HEK293 (cell line): ENCODE measurements around the gene C17orf67.

Experiments
- GLI4 ChIP-seq: fragments of 450-650 bp; formaldehyde crosslinking; IDR thresholded peaks from 2 replicates; pipeline ENCODE4 v1.5.1; 2016; ENCODE audit warnings: missing biosample characterization, missing genetic modification characterization
- PBX3 ChIP-seq: sonication (generic); formaldehyde crosslinking; IDR thresholded peaks from 2 replicates; pipeline ENCODE4 v1.8.1; 2022; ENCODE audit warnings: mild to moderate bottlenecking, moderate library complexity, missing genetic modification reagents
- SCRT1 ChIP-seq: fragments of 450-650 bp; formaldehyde crosslinking; IDR thresholded peaks from 2 replicates; pipeline ENCODE4 v1.5.1; 2016; ENCODE audit warnings: missing biosample characterization, missing genetic modification characterization, borderline replicate concordance
- YY1 ChIP-seq: fragments of 450-650 bp; formaldehyde crosslinking; IDR thresholded peaks from 2 replicates; pipeline ENCODE4 v1.5.1; 2018; ENCODE audit warnings: missing biosample characterization, missing genetic modification characterization
- ZFP3 ChIP-seq: fragments of 450-650 bp; formaldehyde crosslinking; IDR thresholded peaks from 2 replicates; pipeline ENCODE4 v1.5.1; 2016; ENCODE audit warnings: low read depth, missing biosample characterization, missing genetic modification characterization
- ZNF560 ChIP-seq: fragments of 450-650 bp; formaldehyde crosslinking; IDR thresholded peaks from 2 replicates; pipeline ENCODE4 v1.5.1; 2017; ENCODE audit warnings: missing biosample characterization, missing genetic modification characterization, borderline replicate concordance
- ZNF561 ChIP-seq: fragments of 450-650 bp; IDR thresholded peaks from 2 replicates; pipeline ENCODE4 v1.5.1; 2018; ENCODE audit warnings: missing biosample characterization, missing genetic modification characterization, borderline replicate concordance
- ZNF658 ChIP-seq: fragments of 450-650 bp; formaldehyde crosslinking; IDR thresholded peaks from 2 replicates; pipeline ENCODE4; 2016; ENCODE audit warnings: missing biosample characterization, missing genetic modification characterization
- ZNF776 ChIP-seq: fragments of 450-650 bp; formaldehyde crosslinking; IDR thresholded peaks from 2 replicates; pipeline ENCODE4 v1.5.0; 2017; ENCODE audit warnings: missing biosample characterization, missing genetic modification characterization, borderline replicate concordance
- TF ChIP-seq, protein P1 (sequence below): fragments of 450-650 bp; formaldehyde crosslinking; IDR thresholded peaks from 2 replicates; pipeline ENCODE4 v1.5.1; 2016; ENCODE audit warnings: missing biosample characterization, missing genetic modification characterization
- TF ChIP-seq, protein P2 (sequence below): fragments of 450-650 bp; formaldehyde crosslinking; IDR thresholded peaks from 2 replicates; pipeline ENCODE4 v1.5.1; 2016; ENCODE audit warnings: missing biosample characterization, missing genetic modification characterization
- TF ChIP-seq, protein P3 (sequence below): fragments of 450-650 bp; formaldehyde crosslinking; IDR thresholded peaks from 2 replicates; pipeline ENCODE4 v1.5.1; 2016; ENCODE audit warnings: missing biosample characterization, missing genetic modification characterization

DNA sequence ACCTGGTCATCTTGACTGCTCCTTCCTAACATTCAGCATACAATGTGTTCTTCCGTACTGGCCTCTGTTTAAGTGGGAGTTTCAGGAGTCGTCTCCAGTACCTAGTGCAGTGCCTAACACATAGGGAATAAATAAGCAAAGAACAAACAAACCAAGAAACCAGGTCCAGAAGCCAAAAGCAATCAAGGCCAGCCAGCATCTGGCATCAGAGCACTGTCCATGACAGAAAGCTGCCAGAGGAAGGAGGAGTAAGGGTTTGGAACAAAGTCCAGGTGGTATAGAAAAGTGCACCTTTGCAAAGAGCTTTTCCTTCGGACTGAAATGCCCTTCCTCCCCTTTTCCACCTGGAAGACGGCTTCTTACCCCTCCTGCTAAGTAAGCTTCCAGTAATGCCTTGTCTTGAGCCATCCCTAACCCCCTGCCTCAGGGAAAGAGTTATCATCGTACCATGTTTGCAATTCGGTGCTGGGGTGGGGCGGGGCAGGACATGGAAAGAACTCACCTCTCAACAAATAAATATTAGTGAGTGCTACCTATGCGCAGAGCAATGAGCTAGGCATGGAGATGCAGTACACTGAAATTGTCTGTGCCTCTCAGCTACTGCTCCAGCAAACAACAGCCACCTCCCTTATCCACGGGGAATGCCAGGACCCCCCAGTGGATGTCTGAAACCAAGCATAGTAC lies 47.6 kb downstream of the C17orf67 start:
- TF ChIP-seq, protein P1, sequence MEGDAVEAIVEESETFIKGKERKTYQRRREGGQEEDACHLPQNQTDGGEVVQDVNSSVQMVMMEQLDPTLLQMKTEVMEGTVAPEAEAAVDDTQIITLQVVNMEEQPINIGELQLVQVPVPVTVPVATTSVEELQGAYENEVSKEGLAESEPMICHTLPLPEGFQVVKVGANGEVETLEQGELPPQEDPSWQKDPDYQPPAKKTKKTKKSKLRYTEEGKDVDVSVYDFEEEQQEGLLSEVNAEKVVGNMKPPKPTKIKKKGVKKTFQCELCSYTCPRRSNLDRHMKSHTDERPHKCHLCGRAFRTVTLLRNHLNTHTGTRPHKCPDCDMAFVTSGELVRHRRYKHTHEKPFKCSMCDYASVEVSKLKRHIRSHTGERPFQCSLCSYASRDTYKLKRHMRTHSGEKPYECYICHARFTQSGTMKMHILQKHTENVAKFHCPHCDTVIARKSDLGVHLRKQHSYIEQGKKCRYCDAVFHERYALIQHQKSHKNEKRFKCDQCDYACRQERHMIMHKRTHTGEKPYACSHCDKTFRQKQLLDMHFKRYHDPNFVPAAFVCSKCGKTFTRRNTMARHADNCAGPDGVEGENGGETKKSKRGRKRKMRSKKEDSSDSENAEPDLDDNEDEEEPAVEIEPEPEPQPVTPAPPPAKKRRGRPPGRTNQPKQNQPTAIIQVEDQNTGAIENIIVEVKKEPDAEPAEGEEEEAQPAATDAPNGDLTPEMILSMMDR (tag by site-specific recombination): no peak
- no peak for TF ChIP-seq YY1 (tag by site-specific recombination)
- TF ChIP-seq ZNF560: no peak
- no peak for TF ChIP-seq ZNF561 (tag by site-specific recombination)
- TF ChIP-seq ZNF658 (tag by site-specific recombination): no peak
- TF ChIP-seq, protein P2, sequence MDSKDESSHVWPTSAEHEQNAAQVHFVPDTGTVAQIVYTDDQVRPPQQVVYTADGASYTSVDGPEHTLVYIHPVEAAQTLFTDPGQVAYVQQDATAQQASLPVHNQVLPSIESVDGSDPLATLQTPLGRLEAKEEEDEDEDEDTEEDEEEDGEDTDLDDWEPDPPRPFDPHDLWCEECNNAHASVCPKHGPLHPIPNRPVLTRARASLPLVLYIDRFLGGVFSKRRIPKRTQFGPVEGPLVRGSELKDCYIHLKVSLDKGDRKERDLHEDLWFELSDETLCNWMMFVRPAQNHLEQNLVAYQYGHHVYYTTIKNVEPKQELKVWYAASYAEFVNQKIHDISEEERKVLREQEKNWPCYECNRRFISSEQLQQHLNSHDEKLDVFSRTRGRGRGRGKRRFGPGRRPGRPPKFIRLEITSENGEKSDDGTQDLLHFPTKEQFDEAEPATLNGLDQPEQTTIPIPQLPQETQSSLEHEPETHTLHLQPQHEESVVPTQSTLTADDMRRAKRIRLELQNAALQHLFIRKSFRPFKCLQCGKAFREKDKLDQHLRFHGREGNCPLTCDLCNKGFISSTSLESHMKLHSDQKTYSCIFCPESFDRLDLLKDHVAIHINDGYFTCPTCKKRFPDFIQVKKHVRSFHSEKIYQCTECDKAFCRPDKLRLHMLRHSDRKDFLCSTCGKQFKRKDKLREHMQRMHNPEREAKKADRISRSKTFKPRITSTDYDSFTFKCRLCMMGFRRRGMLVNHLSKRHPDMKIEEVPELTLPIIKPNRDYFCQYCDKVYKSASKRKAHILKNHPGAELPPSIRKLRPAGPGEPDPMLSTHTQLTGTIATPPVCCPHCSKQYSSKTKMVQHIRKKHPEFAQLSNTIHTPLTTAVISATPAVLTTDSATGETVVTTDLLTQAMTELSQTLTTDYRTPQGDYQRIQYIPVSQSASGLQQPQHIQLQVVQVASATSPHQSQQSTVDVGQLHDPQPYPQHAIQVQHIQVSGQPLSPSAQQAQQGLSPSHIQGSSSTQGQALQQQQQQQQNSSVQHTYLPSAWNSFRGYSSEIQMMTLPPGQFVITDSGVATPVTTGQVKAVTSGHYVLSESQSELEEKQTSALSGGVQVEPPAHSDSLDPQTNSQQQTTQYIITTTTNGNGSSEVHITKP (tag by site-specific recombination): no peak
- TF ChIP-seq SCRT1 (tag by site-specific recombination): no peak
- no peak for TF ChIP-seq ZNF776 (tag by site-specific recombination)
- TF ChIP-seq, protein P3, sequence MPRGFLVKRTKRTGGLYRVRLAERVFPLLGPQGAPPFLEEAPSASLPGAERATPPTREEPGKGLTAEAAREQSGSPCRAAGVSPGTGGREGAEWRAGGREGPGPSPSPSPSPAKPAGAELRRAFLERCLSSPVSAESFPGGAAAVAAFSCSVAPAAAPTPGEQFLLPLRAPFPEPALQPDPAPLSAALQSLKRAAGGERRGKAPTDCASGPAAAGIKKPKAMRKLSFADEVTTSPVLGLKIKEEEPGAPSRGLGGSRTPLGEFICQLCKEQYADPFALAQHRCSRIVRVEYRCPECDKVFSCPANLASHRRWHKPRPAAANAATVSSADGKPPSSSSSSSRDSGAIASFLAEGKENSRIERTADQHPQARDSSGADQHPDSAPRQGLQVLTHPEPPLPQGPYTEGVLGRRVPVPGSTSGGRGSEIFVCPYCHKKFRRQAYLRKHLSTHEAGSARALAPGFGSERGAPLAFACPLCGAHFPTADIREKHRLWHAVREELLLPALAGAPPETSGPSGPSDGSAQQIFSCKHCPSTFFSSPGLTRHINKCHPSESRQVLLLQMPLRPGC (tag by site-specific recombination): no peak
- no peak for TF ChIP-seq GLI4 (tag by site-specific recombination)
- no peak for TF ChIP-seq ZFP3 (tag by site-specific recombination)
- TF ChIP-seq PBX3 (CRISPR knock-in tag): no peak
